ENCODE data around the gene RNLS.

- no peak for TF ChIP-seq POLR2A (IDR thresholded peaks at IDR 0.05)
- TF ChIP-seq, protein P1, sequence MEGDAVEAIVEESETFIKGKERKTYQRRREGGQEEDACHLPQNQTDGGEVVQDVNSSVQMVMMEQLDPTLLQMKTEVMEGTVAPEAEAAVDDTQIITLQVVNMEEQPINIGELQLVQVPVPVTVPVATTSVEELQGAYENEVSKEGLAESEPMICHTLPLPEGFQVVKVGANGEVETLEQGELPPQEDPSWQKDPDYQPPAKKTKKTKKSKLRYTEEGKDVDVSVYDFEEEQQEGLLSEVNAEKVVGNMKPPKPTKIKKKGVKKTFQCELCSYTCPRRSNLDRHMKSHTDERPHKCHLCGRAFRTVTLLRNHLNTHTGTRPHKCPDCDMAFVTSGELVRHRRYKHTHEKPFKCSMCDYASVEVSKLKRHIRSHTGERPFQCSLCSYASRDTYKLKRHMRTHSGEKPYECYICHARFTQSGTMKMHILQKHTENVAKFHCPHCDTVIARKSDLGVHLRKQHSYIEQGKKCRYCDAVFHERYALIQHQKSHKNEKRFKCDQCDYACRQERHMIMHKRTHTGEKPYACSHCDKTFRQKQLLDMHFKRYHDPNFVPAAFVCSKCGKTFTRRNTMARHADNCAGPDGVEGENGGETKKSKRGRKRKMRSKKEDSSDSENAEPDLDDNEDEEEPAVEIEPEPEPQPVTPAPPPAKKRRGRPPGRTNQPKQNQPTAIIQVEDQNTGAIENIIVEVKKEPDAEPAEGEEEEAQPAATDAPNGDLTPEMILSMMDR (IDR thresholded peaks at IDR 0.05) = no peak
- no peak for TF ChIP-seq POLR2AphosphoS5 (IDR thresholded peaks at IDR 0.05; ENCODE audit: insufficient read depth in 1 of 2, low read depth in 1 of 2)
Observed at GRCh38 chr10:88253128-88253527, 330.0 kb downstream of the RNLS start.

Measured in vagina (tissue), 2 donors.